SIG-M5 (cell line): ENCODE data around the gene SLC39A10.
"Not testable (repeated sequence)": the region's sequence is repeated elsewhere in the genome, so short reads cannot be mapped to it uniquely, and the experiment has no call there.

Experiments used
- DNase-seq: peaks from one replicate; lab custom pipeline; 2025; lab: John Stamatoyannopoulos, UW

The SLC39A10 gene

DNA sequence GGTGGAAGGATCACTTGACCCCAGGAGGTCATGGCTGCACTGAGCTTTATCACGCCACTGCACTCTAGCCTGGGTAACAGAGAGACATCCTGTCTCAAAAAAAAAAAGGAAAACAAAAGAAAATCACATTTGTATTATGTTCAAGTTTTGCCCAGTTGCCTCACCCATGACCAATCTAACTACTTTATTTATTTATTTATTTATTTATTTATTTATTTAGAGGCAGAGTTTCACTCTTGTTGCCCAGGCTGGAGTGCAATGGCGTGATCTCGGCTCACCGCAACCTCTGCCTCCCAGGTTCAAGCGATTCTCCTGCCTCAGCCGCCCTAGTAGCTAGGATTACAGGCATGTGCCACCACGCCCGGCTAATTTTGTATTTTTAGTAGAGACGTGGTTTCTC lies 12.3 kb upstream of the SLC39A10 start:
- DNase-seq, result not testable (repeated sequence)

DNA sequence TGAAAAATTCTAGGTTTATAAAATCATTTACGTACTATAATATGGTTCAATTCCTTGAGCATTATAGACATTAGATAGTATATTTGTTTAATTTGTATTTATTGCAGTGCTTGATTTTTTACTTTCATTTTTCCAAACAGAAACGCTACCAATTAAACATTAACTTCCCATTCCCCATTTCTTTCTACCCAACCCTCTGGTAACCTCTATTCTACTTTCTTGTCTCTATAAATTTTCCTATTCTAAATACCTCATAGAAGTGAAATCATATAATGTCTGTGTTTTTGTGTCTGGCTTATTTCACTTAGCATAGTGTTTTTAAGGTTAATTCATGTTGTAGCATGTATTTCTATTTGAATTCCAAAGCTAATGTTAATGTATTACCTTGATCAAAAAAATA lies 11.6 kb upstream of the SLC39A10 start:
- no peak for DNase-seq

DNA sequence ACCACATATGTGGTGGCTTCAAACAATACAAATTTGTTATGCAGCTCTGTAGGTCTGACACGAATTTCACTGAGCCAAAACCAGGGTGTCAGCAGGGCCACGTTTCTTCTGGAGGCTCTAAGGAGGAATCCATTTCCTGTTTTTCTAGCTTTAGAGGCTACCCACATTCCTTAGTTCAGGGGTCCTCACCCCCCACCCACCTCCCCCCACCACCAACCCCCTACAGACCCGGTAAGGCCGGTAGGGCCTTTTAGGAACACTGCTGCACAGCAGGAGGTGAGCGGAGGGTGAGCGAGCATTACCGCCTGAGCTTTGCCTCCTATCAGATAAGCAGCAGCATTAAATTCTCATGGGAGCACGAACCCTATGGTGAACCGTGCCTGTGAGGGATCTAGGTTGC lies 10.6 kb upstream of the SLC39A10 start:
- DNase-seq, result no peak

DNA sequence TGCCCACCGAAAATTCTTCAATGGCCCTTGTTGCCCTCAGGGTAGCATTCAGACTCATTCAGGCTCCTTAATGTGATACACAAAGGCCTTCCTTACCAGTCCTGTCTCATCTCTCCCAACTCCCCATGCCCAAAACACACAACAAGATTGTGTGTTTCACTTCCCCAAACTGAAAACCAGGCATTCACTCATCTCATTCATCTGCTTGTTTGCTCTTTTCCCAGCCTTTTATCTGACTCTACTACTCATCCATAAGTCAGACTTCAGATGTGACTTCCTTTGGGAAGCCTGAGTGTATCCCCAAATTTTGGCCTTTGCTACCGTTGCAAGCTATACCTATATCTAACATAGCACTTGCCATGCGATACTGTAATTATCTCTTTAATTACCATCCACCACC lies 9.7 kb upstream of the SLC39A10 start:
- no peak for DNase-seq

DNA sequence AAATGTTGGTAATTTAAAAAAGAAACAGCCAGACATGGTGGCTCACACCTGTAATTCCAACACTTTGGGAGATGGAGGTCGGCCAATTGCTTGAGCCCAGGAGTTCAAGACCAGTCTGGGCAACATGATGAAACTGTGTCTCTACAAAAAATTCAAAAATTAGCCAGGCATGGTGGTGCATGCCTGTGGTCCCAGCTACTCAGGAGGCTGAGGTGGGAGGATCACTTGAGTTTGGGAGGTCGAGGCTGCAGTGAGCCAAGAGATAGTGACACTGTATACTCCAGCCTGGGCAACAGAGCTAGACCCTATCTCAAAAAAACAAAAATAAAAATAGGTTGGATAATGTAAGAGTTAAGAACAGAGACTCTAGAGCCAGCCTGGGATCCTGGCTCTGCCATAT lies 8.7 kb upstream of the SLC39A10 start:
- DNase-seq, result not testable (repeated sequence)

- DNase-seq, result peak; percentile 34
Observed at GRCh38 chr2:195648787-195649186, 8.2 kb upstream of the SLC39A10 start.

DNA sequence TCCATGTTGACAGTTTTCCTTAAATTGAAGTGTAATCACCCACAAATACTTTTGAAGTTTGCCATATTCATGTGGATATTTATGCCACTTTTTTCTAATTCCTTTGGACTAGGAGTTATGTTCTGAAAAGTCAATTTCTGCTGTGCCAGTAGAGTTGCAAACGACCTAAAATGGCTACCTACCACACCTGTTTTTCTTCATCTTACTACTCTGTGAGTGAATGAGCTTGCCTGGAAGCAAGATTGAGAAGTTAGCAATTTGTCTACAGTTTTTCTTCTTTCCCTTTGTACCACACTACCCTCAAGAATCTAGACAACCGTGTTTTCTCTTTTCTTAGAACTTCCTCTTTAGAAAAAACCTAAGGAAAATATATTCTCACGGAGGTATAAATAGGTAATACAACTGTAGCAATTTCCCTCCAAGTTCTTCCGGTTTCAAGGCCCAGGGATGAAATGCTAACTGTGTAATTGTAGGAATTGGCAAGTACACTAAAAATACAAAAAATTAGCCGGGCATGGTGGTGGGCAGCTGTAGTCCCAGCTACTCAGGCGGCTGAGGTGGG lies 7.3 kb upstream of the SLC39A10 start:
- peak; percentile 7 for DNase-seq

DNA sequence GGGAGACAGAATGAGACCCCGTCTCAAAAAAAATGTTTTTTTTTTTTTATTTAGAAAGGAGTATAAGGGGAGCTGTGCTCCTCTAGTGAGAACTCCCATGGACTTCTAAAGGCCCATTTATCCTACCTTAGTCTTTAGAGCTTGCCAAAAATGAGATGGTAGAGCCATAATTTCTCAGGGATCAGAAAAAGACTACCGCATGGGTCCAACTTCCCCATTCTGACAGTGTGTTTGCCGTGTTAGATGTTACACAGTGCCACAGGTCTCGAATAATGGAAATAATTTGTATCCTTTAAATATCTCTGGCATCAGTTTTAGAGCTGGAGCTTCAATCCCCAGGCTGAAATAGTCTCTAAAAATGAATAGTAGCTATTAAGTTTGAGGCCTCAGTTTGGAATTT lies 6.0 kb upstream of the SLC39A10 start:
- no peak for DNase-seq

GRCh38 chr2:195652911-195653310 lies 4.1 kb upstream of the SLC39A10 start:
- no peak for DNase-seq

DNA sequence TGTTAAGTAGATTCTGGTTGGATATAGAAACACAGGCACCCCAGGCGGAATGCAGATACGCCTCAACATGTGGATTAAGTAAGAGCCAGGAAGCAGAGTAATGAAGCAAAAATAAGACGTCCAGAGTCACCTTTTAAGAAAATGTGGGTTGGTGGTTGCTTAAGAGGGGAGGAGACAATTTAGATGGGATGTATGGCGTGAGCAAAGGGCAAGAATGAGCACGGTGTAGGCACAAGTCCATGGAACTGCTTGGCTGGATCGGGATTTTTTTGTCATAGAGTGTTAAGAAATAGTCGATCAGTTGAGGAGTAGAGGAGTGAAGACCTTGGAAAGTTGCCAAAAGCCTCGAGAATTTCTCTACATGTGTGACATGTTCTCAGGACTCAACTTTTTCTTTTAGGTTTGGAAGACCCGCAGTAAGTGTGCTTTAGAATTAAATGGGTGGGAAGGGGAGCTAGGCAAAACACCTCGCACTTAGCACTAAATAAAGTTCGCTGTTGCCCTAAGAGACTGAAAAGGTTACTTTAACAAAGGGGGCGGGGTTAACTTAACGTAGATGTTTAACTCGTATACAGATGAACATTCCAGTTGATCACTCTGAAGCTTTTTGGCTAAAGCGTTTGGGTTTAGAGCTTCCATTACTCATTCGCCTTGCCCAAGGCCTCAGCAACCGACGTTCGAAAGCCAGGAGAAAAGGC lies 716 bp upstream of the SLC39A10 start:
- DNase-seq, result peak; percentile 77

DNA sequence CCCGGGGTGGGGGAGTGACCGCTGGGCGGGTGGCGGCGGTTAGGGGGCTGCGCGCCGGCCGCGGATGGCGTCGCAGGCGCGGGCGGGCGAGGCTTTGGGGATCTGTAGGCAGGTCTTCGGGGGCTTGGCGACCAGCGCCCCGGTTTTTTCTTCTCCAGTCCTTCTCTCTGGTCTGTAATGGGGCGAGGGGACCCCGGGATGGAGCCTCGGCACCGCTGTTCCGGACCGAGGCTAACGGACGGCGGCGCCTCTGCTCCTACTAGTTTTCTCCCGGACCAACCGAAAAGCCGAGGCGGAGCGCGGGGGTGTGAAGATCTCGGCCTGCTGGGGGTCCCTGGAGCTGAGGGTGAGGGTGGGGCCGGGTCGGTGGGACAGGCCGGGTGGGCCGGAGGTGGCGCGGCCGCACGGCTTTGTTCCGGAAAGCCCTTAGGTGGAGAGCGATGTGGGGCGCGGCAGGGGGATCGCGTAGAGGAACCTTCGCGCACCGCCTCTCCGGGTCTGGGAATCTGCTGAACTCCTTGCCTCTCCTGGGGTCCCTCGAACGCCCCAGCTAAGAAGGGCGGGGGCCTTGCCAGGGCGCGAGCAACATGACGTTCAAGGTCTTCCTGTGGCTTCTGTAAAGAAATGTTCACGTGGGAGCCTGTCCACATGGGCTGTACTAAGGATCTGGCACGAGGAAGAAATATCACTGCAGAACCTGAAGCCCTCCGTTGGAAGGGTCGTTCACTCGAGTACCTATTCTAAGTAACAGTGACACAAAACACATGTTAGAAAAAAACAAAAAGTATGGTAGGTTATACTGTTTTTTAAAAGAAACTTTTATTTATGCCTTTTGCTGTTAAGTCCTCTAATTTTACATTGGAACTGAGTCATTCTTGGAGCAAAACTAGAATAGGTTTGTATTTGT lies 861 bp downstream of the SLC39A10 start:
- DNase-seq, result peak; percentile 52

DNA sequence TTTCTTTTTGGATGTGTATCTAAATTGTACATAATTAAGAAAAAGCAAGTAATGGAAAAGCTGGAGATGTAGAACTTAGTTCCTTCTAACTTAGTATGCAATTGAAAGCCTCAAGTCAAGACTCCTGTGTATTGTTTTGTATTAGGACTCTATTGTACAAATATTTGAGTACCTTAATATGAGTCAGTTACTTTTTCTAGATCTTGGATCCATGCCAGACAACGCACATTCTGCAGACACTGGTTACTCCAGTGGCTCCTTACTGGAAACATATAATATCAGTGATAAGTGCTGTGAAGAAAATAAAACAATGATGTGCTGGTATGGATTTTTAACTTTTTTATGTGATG lies 1.5 kb downstream of the SLC39A10 start:
- DNase-seq, result no peak

DNA sequence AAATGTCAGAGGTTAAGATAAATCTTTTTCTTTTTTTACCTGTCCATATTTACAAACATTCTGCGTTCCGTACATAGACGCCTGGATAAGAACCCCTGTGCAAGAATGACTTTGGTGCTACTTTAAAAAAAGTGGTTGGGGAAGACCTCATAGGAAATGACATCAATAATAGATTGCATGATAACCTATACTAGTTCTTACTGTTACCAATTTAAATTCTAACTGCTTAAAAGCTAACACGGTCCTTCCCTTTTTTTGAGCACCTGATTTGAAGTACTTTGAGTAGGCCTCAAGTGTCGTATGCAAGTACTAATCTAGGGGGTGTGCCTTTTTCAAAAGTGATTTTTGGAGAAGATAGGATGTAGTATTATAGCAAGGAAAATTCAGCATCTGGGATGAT lies 2.1 kb downstream of the SLC39A10 start:
- DNase-seq, result peak; percentile 73

- no peak for DNase-seq
Observed at GRCh38 chr2:195659982-195660890, 3.2 kb downstream of the SLC39A10 start.

- DNase-seq, result no peak
Observed at GRCh38 chr2:195662138-195662537, 5.1 kb downstream of the SLC39A10 start.

GRCh38 chr2:195663007-195663406 lies 6.0 kb downstream of the SLC39A10 start:
- no peak for DNase-seq

- no peak for DNase-seq
Observed at GRCh38 chr2:195664528-195664927, 7.5 kb downstream of the SLC39A10 start.

DNA sequence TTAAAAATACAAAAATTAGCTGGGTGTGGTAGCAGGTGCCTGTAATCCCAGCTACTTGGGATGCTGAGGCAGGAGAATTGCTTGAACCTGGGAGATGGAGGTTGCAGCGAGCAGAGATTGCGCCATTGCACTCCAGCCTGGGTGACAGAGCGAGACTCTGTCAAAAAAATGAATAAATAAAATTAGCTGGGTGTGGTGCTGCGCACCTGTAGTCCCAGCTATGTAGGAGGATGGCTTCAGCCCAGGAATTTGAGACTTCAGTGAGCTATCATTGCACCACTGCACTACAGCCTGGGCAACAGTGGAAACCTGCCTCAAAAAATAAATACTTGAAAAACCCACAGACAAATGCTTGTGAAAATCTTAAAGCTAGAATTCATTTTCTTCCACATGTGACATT lies 8.1 kb downstream of the SLC39A10 start:
- DNase-seq, result not testable (repeated sequence)

GRCh38 chr2:195666113-195666712 lies 9.2 kb downstream of the SLC39A10 start:
- DNase-seq, result no peak

- no peak for DNase-seq
Observed at GRCh38 chr2:195667974-195668373, 10.9 kb downstream of the SLC39A10 start.

GRCh38 chr2:195670191-195670590 lies 13.2 kb downstream of the SLC39A10 start:
- no peak for DNase-seq

DNA sequence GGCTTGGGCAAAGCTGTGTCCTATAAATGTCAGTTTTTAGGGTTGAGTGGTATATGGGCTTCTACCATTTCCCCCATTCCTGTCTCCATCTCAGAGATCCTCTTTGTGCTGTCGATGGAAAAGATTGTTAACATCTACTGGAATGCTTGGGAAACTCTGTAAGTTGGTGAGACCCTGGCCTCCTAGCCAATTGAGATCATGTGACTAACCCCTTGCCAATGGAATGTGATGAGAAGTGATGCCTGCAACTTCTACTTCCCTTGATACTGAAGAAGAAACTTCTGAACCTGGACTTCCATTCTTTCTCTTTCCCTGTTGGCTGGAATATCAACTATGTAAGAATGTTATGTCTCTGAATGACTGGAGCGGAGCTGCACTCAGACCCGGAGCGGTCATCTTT lies 14.5 kb downstream of the SLC39A10 start:
- no peak for DNase-seq
